K562 (cell line): Measurements from ENCODE around the gene PCAT6. TPM values are rescaled to one million over a fixed set of nuclear protein-coding genes. Genes with fewer than 3 reads are reported as not detected.

Experiments used
- ATAC-seq: fragments of 200-7000 bp; cut with Tn5 transposase; 3 replicates; pipeline ENCODE4 v1.9.1; 2020; ENCODE audit warnings: moderate library complexity
- BruUV-seq: library from RNA; stranded (reverse); fragments of 400-500 nt; replicated peaks from 2 replicates; lab custom pipeline; 2021; lab: Mats Ljungman, UMichigan
- CTCF ChIA-PET: fragments of 300-600 bp; formaldehyde crosslinking; extraction: SDS; loops from one replicate; lab custom pipeline; 2021; ENCODE audit warnings: low intra/inter-chr PET ratio; lab: Yijun Ruan, JAX
- POLR2A ChIA-PET: fragments of 300-600, 350-650 bp; sonication (Branson Sonifier 250); formaldehyde crosslinking; extraction: SDS; loops from one replicate; lab custom pipeline; 2021; ENCODE audit warnings: antibody characterized with exemption, inconsistent platforms; lab: Yijun Ruan, JAX
- DNase-seq, 4 experiments: peaks; one replicate each; pipeline versions ENCODE4 v3.0.0 to v3.0.0-alpha.2; 2011 to 2018; ENCODE audit warnings: low spot score in 3 of 4, mixed read lengths in 3 of 4; ENCODE audit errors: extremely low read depth in 1 of 4
- FAIRE-seq: peaks from 2 replicates; lab custom pipeline; 2011; peaks lifted over from hg19 to GRCh38; lab: Jason Lieb, UNC
- H2AFZ ChIP-seq: 2 replicates; pipeline ENCODE4 v1.6.0; 2011; ENCODE audit warnings: low read depth, low read length, control low read depth, inconsistent platforms
- H3K27ac ChIP-seq: fragments of 200-600 bp; 3 replicates; pipeline ENCODE4 v1.8.0; 2011; ENCODE audit warnings: low read depth, mild to moderate bottlenecking, control low read depth, inconsistent platforms, low read length, moderate library complexity, mixed read lengths; ENCODE audit errors: extremely low read depth
- H3K27me3 ChIP-seq, 2 experiments: fragments of 300-600 bp in 1 of 2; 2 replicates in 1 of 2; 3 replicates in 1 of 2; pipeline versions ENCODE4 v1.6.0 to v1.8.0; 2011; ENCODE audit warnings: inconsistent platforms in 2 of 2, low read length in 2 of 2, mild to moderate bottlenecking in 1 of 2, mixed read lengths in 1 of 2, moderate library complexity in 1 of 2; ENCODE audit not compliant: control insufficient read depth in 2 of 2, insufficient read depth in 2 of 2
- H3K36me3 ChIP-seq: fragments of 300-600 bp; 3 replicates; pipeline ENCODE4 v1.8.0; 2011; ENCODE audit warnings: mild to moderate bottlenecking, low read length, inconsistent platforms; ENCODE audit not compliant: control insufficient read depth, insufficient read depth
- H3K4me1 ChIP-seq, 2 experiments: fragments of 200-600 bp in 1 of 2; replicated peaks in 1 of 2; 2 replicates in 1 of 2; 3 replicates in 1 of 2; pipeline versions ENCODE4 v1.5.1 to v1.8.0; 2011; ENCODE audit warnings: inconsistent platforms in 2 of 2, low read length in 2 of 2, mild to moderate bottlenecking in 1 of 2, mixed read lengths in 1 of 2, moderate library complexity in 1 of 2; ENCODE audit not compliant: control insufficient read depth in 2 of 2, insufficient read depth in 2 of 2
- H3K4me2 ChIP-seq: 2 replicates; pipeline ENCODE4 v1.6.1; 2011; ENCODE audit warnings: low read length, control low read depth, inconsistent platforms, mixed read lengths; ENCODE audit not compliant: insufficient read depth
- H3K4me3 ChIP-seq: fragments of 200-600 bp; sonication (generic), shearing (Covaris generic); 2 replicates; pipeline ENCODE4 v1.5.1; 2016; ENCODE audit warnings: control low read depth, inconsistent platforms
- H3K79me2 ChIP-seq: fragments of 200-600 bp; 3 replicates; pipeline ENCODE4 v1.8.0; 2011; ENCODE audit warnings: low read length, inconsistent platforms; ENCODE audit not compliant: control insufficient read depth, insufficient read depth
- H3K9ac ChIP-seq, 2 experiments: 2 replicates each; pipeline versions ENCODE4 v1.6.0 to v1.6.1; 2011; ENCODE audit warnings: low read depth in 2 of 2, low read length in 2 of 2, control low read depth in 1 of 2, inconsistent platforms in 1 of 2, mild to moderate bottlenecking in 1 of 2, mixed read lengths in 1 of 2; ENCODE audit not compliant: insufficient read depth in 1 of 2
- H3K9me1 ChIP-seq: one replicate; pipeline ENCODE4 v1.6.0; 2011; ENCODE audit warnings: inconsistent platforms, mild to moderate bottlenecking, low read length, moderate library complexity; ENCODE audit not compliant: control insufficient read depth, insufficient read depth
- H3K9me3 ChIP-seq: replicated peaks from 2 replicates; pipeline ENCODE4 v1.5.1; 2011; ENCODE audit warnings: low read depth, low read length, inconsistent platforms; ENCODE audit not compliant: control insufficient read depth, insufficient read depth
- H4K20me1 ChIP-seq: replicated peaks from 2 replicates; pipeline ENCODE4 v1.6.1; 2011; ENCODE audit warnings: low read length, inconsistent platforms, mixed read lengths; ENCODE audit not compliant: control insufficient read depth, insufficient read depth
- ASH1L ChIP-seq: fragments of 450-650 bp; IDR thresholded peaks from 2 replicates; pipeline ENCODE4 v1.6.1; 2018; ENCODE audit warnings: borderline replicate concordance, mild to moderate bottlenecking, low read depth; ENCODE audit not compliant: partially characterized antibody
- BRD4 ChIP-seq: fragments of 200-600 bp; sonication (generic); IDR thresholded peaks from 2 replicates; pipeline ENCODE4 v1.6.1; 2017; ENCODE audit warnings: inconsistent platforms
- C11orf30 ChIP-seq: fragments of 450-650 bp; IDR thresholded peaks from 2 replicates; pipeline ENCODE4 v1.6.1; 2016; ENCODE audit warnings: low read depth, mild to moderate bottlenecking
- CGGBP1 ChIP-seq: fragments of 250-450 bp; sonication (Bioruptor Pico); IDR thresholded peaks from 2 replicates; pipeline ENCODE4 v1.9.0; 2021; ENCODE audit warnings: mild to moderate bottlenecking
- MBD1 ChIP-seq: fragments of 250-450 bp; sonication (Bioruptor Pico); IDR thresholded peaks from 2 replicates; pipeline ENCODE4 v1.8.0; 2022; ENCODE audit warnings: inconsistent platforms
- NR3C1 ChIP-seq: sonication (generic); formaldehyde crosslinking; IDR thresholded peaks from 2 replicates; pipeline ENCODE4 v1.8.1; 2022; ENCODE audit warnings: missing genetic modification reagents
- SAFB ChIP-seq: fragments of 200-400 bp; formaldehyde crosslinking; IDR thresholded peaks from 2 replicates; pipeline ENCODE4 v1.6.1; 2017; ENCODE audit warnings: low read depth, low read length, borderline replicate concordance
- SRSF9 ChIP-seq: fragments of 200-400 bp; formaldehyde crosslinking; IDR thresholded peaks from 2 replicates; pipeline ENCODE4 v1.6.1; 2017; ENCODE audit warnings: low read depth, low read length, borderline replicate concordance
- YY1 ChIP-seq, 3 experiments: IDR thresholded peaks; 2 replicates each; pipeline ENCODE4 v1.6.1; 2011; ENCODE audit warnings: low read length in 2 of 3, mild to moderate bottlenecking in 2 of 3, moderate library complexity in 2 of 3, borderline replicate concordance in 1 of 3, control low read depth in 1 of 3, low read depth in 1 of 3; ENCODE audit not compliant: insufficient read depth in 3 of 3, insufficient replicate concordance in 2 of 3, control insufficient read depth in 1 of 3, insufficient read length in 1 of 3; ENCODE audit errors: extremely low read depth in 1 of 3
- ZBED1 ChIP-seq: IDR thresholded peaks from 2 replicates; pipeline ENCODE4 v1.6.1; 2014
- ZBTB49 ChIP-seq: sonication (generic); formaldehyde crosslinking; IDR thresholded peaks from 2 replicates; pipeline ENCODE4 v1.8.0; 2022; ENCODE audit warnings: missing genetic modification reagents, mild to moderate bottlenecking, borderline replicate concordance
- ZFP1 ChIP-seq: fragments of 450-650 bp; formaldehyde crosslinking; IDR thresholded peaks from 2 replicates; pipeline ENCODE4 v1.4.0; 2020; ENCODE audit warnings: mild to moderate bottlenecking, mixed read lengths
- ZNF316 ChIP-seq: fragments of 450-650 bp; IDR thresholded peaks from 2 replicates; pipeline ENCODE4 v1.6.1; 2016
- ZNF395 ChIP-seq: fragments of 200-800 bp; sonication (Bioruptor generic); IDR thresholded peaks from 2 replicates; pipeline ENCODE4 v1.6.1; 2017; ENCODE audit warnings: missing genetic modification characterization, missing compliant biosample characterization
- ZNF431 ChIP-seq: sonication (generic); formaldehyde crosslinking; IDR thresholded peaks from 2 replicates; pipeline ENCODE4 v1.8.0; 2022; ENCODE audit warnings: mild to moderate bottlenecking, missing genetic modification reagents
- WGBS: fragments of 100-300 bp; shearing (Covaris generic); methylation state at CpG from one replicate; pipeline ENCODE4 v1.1.6; 2016; ENCODE audit warnings: low coverage, mixed read lengths; ENCODE audit not compliant: insufficient coverage; ENCODE audit errors: missing lambda C conversion rate; 5-methylcytosine and 5-hydroxymethylcytosine counted together
- in situ Hi-C: fragments of 300-500 bp; cut with MboI; formaldehyde crosslinking; loops from 4 replicates; pipeline ENCODE4 v1.15.0; 2018; ENCODE audit warnings: inconsistent platforms, mixed read lengths
- intact Hi-C: fragments of 100-400 bp; cut with micrococcal nuclease; formaldehyde crosslinking; loops from 2 replicates; pipeline ENCODE4 v1.14.2; 2022
- polyA plus RNA-seq, 8 experiments: library from polyadenylated mRNA; depleted of rRNA in 4 of 8; stranded (reverse) in 5 of 8; unstranded in 3 of 8; fragments of >200 nt; fragmentation: Nextera tagmentation in 2 of 8; fragmentation: Illumina TruSeq in 1 of 8; extraction: Ambion mirVana in 2 of 8; extraction: Trizol in 1 of 8; gene quantifications; 2 replicates each; pipeline versions ENCODE4 v1.2.1 to v1.2.3, GENCODE V29; 2011 to 2014; ENCODE audit warnings: inconsistent platforms in 1 of 8, missing spikeins in 1 of 8
- total RNA-seq, 7 experiments: library from RNA; depleted of rRNA in 6 of 7; stranded (reverse); fragments of >200 nt in 6 of 7; fragmentation: Illumina TruSeq in 2 of 7; extraction: Trizol in 2 of 7; gene quantifications; 2 replicates each; pipeline versions ENCODE4 v1.2.1 to v1.2.3, GENCODE V29; 2011 to 2021; ENCODE audit warnings: low replicate concordance in 1 of 7

PCAT6 gene
- total and polyA plus RNA-seq, 9 of the 15 experiments (the other 6 are each of a cell fraction or from before 2014, with no cell fraction given) = 0.25 to 2.4 (median 0.54) TPM; not detected in 1

GRCh38 chr1:202800742-202801141, 10.0 kb upstream of the PCAT6 start (continued):
- TF ChIP-seq ASH1L (no peak), ZBED1 (no peak), ZNF395 (CRISPR knock-in tag) (no peak), SRSF9 (no peak), MBD1 (CRISPR knock-in tag) (no peak), YY1 (IDR thresholded peaks at IDR 0.05; ENCODE audit: borderline replicate concordance in 1 of 3, control insufficient read depth in 1 of 3, extremely low read depth in 1 of 3, insufficient read depth in 3 of 3, insufficient read length in 1 of 3, insufficient replicate concordance in 2 of 3, low read depth in 1 of 3, low read length in 2 of 3) (no peak)

GRCh38 chr1:202801175-202801574, 9.6 kb upstream of the PCAT6 start:
- no peaks in the 10 kb centered on the region for H3K27me3 ChIP-seq
- FAIRE-seq = no peak
- peaks cover 16 to 18% of the 10 kb centered on the region in 2 experiments; a peak in 4 of 5 replicates for H3K4me1 ChIP-seq
- H3K27ac ChIP-seq = no peak overlapping the region
- BruUV-seq = no TSS peak
- H4K20me1 ChIP-seq = peaks cover 11% of the 10 kb centered on the region
- H3K9ac ChIP-seq = no peak overlapping the region
- no peaks in the 10 kb centered on the region for H3K9me3 ChIP-seq
- no peak overlapping the region for H3K4me3 ChIP-seq
- ChIA-PET POLR2A (interaction anchor here (1.0 to 1.2 kb wide), 2 partner anchors 10 to 206 kb away, joined by 3 read pairs; partner anchors contain the start of gene TMEM183A), CTCF (no interaction called here)
- WGBS = 95% methylated on average over 2 of the region's 2 CpGs
- TF ChIP-seq ZNF431 (CRISPR knock-in tag) (no peak), NR3C1 (CRISPR knock-in tag) (no peak), ZBTB49 (no peak), SAFB (no peak), CGGBP1 (CRISPR knock-in tag) (no peak), C11orf30 (0 out of 2 replicates have a peak, but pooled peaks have one; percentile 8), ZFP1 (CRISPR knock-in tag) (no peak), ZNF316 (peak; percentile 58), BRD4 (no peak)
- no peak for DNase-seq
- ATAC-seq = no peak
- H3K79me2 ChIP-seq = peaks cover 98% of the 10 kb centered on the region
- intact Hi-C loops (loop anchor here (10.0 kb wide), 1 partner anchor 646 kb away; no protein-coding TSS in a partner anchor), in situ Hi-C loops (no loop called here)
- H3K36me3 ChIP-seq = peaks cover 19% of the 10 kb centered on the region; the same call in 2 of the 3 replicates
- peaks cover 7% of the 10 kb centered on the region for H3K9me1 ChIP-seq
- no peak overlapping the region for H3K4me2 ChIP-seq
- no peak overlapping the region for H2AFZ ChIP-seq
